Posterior vena cava (tissue), 2 donors: ENCODE measurements around the gene NUDT3. TPM values are rescaled to one million over a fixed set of nuclear protein-coding genes. Genes with fewer than 3 reads are reported as not detected.

Source experiments
- DNase-seq: peaks from one replicate; pipeline ENCODE4 v3.0.0-alpha.2; 2020; ENCODE audit warnings: low spot score
- intact Hi-C, 2 donors: fragments of 100-400 bp; cut with DNase I; formaldehyde crosslinking; loops; one replicate each; pipeline versions ENCODE4 v1.14.1 to v1.14.2; 2022 to 2023
- long read RNA-seq, 2 donors: library from polyadenylated mRNA; unstranded; transcript quantifications; one replicate each; pipeline ENCODE4 v2.0.0, GENCODE V29; 2020 to 2021
- total RNA-seq, 2 donors: library from RNA; stranded (reverse); fragmentation: NEBNext Ultra II Directional; extraction: Animal tissue kit (Norgen Biotek cat#: 25700); gene quantifications; one replicate each; pipeline ENCODE4 v1.2.1, GENCODE V29; 2021
- donor health status: DM: yes; HTN: yes; CAD: no.
- donor health status: DM: yes; HTN: yes; CAD: no.

NUDT3 gene
- 10 to 100 TPM; 41.9 to 49.9 TPM for total RNA-seq
- long read RNA-seq, donor 1, full-length matches to known transcripts: 20 of 40 reads
- long read RNA-seq, donor 1, partial matches to known transcripts: 0 of 40 reads
- long read RNA-seq, donor 1, other reads (novel, unspliced or antisense): 20 of 40 reads
- long read RNA-seq, donor 2, full-length matches to known transcripts: 3 of 23 reads
- long read RNA-seq, donor 2, partial matches to known transcripts: 0 of 23 reads
- long read RNA-seq, donor 2, other reads (novel, unspliced or antisense): 20 of 23 reads

DNA sequence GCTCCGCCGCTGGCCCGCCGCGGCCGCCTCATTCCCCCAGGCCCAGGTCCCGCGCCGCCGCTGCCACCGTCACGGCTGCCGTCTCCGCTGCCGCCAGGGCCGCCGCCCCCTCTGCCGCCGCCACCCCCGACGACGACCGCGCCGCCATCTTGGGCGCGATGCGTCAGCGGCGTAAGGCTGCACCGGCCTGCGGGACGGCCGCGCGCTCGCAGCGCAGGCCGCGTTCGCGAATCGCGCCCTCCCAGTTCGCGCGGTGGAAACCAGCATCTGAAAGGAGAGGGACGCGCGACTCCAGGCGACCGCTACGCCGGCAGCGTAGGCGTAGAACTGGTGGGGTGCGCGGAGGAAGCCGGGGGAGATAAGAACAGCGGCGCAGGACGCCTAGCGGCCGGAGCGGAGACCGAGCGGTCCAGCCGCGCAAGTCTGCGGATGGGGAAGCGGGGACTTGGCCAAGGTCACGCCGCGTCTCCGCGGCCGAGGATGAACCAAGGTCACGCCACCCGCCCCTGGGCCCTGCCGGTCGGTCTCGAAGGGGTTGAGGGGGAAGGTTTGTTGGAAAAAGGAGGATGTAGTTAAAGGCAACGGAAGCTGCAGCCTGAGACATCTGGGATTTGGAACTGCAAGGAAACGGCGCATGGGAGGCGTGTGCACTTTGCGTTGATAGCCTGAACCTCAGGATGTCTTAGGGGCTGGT lies at the start of gene NUDT3:
Gene NUDT3, minus strand, starts transcription at position 173 of the 694 bp plus-strand sequence. CDS start 307 bp downstream, outside the sequence.
- peak; percentile 99 for DNase-seq
- intact Hi-C loops: no loop called here

DNA sequence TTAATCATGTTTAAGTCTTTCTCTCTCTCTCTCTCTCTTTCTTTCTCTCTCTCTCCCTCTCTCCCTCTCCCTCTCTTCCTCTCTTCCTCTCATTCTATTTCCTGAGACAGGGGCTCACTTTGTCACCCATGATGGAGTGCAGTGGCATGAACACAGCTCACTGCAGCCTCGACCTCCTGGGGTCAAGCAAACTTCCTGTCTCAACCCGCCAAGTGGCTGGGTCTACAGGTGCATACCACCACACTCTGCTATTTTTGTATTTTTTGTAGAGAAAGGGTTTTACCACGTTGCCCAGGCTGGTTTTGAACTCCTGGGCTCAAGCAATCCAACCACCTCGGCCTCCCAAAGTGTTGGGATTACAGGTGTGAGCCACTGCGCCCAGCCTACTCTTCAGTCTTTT lies 49.1 kb upstream of the NUDT3 start:
- DNase-seq: no peak
- intact Hi-C loops: no loop called here

DNA sequence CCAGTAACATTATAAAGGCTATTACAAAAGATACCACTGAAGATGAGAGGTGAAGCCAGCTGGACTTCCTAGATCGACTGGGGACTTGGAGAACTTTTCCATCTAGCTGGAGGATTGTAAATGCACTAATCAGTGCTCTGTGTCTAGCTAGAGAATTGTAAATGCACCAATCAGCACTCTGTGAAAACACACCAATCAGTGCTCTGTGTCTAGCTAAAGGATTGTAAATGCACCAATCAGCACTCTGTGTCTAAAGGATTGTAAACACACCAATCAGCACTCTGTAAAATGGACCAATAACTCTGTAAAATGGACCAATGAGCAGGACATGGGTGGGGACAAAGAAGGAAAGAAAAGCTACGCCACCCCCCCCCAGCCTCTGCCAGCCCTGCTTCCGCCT lies 47.0 kb upstream of the NUDT3 start:
- DNase-seq: no peak
- intact Hi-C loops: no loop called here

DNA sequence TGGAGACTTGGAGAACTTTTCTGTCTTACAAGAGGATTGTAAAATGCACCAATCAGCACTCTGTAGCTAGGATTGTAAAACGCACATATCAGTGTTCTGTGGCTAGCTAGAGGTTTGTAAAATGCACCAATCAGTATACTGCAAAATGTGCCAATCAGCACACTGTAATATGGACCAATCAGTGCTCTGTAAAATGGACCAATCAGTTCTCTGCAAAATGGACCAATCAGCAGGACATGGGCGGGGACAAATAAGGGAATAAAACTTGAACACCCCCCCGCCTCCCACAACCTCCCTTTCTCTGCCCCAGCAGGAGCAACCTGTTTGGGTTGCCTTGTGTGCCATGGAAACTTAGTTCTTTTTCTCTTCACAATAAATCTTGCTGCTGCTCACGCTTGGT lies 46.2 kb upstream of the NUDT3 start:
- intact Hi-C loops: no loop called here
- DNase-seq: no peak

DNA sequence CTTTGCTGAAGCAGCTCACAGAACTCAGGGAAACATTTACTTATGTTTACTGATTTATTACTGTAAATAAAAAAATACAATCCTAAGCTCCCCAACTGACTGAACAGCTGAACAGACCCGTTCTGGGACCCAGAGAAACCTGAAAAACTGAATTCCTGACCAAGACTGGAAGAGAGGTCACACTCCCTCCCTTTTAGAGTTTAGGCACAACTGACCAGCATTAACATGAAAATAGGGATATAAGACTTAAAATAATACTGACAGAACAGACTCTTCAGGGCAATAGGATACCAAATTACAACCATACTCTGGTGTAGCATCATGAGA lies 45.1 kb upstream of the NUDT3 start:
- intact Hi-C loops: no loop called here
- DNase-seq: no peak

DNA sequence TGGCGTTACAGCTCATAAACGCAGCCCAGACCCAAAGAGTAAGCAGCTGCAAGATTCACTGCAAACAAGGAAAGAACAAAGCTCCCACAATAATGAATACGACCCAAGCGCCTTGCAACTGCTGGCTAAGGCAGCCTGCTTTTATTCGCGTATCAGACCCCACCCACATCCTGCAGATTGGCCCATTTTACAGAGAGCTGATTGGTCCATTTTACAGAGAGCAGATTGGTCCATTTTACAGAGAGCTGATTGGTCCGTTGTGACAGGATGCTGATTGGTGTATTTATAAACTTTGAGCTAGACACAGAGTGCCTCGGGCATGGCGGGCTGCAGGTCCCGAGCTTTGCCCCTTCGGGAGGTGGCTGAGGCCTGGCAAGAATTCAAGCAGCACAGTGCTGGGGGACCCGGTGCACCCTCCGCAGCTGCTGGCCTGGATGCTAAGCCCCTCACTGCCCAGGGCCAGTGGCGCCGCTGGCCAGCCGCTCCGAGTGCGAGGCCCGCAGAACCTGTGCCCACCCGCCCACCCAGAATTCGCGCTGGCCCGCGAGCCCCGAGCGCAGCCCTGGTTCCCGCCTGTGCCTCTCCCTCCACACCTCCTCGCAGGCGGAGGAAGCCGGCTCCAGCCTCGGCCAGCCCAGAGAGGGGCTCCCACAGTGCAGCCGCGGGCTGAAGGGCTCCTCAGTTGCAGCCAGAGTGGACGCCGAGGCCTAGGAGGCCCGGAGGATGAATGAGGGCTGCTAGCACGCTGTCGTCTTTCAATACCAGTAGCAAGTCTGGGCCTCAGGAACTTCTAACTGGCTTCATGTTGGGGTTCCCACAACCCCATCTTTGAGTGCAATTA lies 44.6 kb upstream of the NUDT3 start:
- DNase-seq: no peak
- intact Hi-C loops: no loop called here

DNA sequence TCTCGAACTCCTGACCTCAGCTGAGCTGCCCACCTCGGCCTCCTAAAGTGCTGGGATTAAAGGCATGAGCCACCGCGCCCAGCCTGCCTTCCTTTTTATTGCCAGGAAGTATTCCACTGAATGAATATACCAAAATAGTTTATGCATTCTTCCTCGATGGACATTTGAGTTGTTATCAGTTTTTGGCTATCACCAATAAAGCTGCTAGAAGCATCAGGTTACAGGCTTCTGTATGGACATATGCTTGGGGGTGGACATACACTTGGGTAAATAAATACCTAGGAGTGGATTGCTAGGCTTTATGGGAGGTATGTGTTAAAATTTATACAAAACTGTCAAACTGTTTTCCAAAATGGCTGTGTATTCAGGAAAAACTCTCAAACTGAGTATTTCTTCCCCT lies 43.4 kb upstream of the NUDT3 start:
- intact Hi-C loops: no loop called here
- DNase-seq: no peak

DNA sequence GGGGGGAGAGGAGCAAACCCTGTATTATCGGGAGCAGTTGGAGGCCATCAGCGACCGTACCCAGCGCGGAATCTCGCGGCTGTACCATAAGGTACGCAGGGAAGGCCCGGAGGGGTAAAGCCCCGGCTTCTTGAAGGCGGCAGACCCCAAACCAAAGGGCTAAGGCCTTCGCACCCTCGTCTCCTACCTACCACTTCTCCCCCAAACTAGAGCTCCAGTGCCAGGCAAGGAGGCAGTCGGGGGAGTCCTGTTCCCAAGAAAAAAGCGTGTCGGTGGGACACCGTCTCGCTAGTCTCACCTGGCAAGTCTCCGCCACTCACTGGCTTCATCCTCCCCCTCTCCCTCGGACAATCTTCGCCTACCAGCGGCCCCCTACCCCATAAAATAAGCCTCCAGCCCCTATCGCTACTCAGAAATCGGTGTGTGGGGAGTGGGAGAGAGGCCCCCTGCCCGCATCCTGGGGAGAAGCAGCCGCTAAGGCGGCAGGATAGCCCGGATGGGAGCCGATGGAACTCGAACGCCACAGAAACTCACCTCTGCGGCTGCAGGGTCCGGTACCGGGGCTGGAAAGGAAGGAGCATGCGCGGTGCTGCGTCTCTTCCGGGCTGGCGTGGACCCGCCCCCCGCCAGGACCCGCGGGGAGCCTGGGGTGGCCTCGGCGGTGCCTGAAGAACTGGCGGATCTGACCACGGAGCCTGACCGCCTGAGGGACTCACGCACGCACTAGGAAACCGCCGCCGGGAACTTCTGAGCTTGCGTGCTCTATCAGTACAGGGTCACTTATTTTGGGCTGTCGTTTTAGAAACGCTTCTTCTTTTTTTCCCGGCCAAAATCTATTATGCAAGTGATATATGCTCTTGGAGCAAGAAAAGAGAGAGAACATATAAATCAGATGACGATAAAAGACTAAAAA lies 33.3 kb upstream of the NUDT3 start, which contains the start of gene RPS10:
Gene RPS10, minus strand, starts transcription at position 572 of the 913 bp plus-strand sequence. CDS start 848 bp downstream, outside the sequence.
- DNase-seq: peak; percentile 98
- intact Hi-C loops: no loop called here

DNA sequence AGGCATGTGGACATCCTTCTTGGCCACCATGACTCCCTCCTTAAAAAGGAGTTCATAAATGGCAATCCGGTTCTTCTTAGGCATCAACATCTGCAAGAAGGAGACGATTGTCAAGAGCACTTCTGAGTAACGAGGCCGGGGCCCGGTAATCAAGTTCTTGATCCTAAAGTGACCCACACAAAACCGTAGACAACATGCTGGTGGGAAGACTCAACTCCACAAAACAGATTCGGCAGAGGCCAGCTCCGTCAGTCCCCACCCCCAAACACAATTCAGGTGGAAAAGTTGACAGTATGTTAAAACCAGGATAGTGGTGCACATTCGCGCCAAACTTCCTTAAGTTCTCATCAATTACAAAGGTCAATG lies 32.6 kb upstream of the NUDT3 start:
- intact Hi-C loops: no loop called here
- DNase-seq: no peak

DNA sequence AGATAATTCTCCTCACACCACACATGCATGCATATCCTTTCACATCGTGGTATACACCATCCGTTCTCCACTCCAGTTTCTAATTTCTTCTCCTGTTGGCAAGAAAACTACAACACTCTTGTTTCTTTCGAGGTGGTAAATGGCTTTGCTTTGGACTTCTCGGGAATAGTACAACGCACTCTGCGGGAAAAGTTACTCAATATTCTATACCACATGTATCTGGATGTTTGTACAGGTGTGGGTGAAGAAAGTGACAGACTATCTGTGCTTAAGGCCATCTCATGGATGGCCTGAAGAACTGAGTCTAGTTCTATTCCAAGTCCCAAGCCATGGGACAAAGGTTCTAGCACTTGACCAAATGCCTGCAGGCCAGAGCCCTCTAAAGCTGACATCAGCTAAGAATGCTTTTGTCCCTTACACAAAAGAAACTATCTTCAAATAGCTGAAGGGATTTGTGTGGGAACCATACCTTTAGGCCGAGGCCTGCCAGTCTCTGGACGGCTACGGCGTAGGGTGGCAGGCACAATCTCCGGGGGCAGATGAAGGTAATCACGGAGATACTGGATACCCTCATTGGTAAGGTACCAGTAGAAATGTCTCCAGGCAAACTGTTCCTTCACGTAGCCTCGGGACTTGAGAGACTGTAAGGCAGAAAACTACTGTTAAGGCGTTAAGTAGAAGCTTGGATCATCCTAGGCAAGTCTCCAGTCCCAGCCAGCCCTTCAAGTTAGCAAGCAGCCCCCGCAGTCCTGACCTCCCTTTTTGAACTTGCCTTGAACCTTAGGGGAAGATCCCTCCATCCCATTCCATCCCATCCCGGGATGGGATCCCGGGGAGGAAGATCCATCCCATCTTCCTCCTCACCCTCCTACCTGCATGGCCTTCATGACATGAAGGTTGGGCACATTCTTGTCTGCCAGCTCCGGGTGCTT lies 32.0 kb upstream of the NUDT3 start:
- intact Hi-C loops: no loop called here

DNA sequence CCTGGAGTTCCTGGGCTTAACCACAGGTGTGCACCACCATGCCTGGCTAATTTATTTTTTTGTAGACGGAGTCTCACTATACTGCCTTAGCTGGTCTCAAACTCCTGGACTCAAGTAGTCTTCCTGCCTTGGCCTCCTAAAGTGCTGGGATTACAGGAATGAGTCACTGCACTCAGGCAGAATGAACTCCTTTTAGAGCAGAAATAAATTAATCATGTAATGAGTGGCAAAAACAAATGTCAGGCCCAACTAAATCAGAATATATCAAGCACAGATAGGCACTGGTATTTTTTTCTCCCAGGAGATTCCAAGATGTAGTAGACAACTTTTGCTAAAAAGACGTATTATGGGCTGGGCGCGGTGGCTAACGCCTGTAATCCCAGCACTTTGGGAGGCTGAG lies 30.8 kb upstream of the NUDT3 start:
- intact Hi-C loops: no loop called here
- no peak for DNase-seq

More for the DNA sequence above, 32.0 kb upstream of the NUDT3 start:
- no peak for DNase-seq

DNA sequence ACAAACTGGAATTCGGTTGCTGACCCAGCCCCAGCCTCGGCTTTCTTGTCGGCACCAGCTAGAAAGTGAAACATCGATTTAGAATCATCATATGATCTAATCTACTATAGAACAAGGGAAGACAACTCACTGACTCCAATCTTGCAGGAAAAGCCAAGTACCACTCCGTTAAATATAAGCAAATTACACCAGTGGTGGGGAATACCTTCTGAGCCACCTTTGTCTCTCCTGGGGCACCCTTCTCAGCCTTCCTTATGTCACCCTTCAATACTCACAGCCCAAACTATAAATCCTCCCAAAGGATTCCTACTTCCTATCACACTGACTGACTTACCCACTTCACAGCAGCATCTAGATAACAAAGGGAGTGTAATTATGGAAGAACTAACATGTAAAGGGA lies 25.9 kb upstream of the NUDT3 start:
- peak; percentile 5 for DNase-seq
- intact Hi-C loops: loop anchor here in 1 of 2 donors (5.0 kb wide), 1 partner anchor 221 kb away; no protein-coding TSS in a partner anchor

DNA sequence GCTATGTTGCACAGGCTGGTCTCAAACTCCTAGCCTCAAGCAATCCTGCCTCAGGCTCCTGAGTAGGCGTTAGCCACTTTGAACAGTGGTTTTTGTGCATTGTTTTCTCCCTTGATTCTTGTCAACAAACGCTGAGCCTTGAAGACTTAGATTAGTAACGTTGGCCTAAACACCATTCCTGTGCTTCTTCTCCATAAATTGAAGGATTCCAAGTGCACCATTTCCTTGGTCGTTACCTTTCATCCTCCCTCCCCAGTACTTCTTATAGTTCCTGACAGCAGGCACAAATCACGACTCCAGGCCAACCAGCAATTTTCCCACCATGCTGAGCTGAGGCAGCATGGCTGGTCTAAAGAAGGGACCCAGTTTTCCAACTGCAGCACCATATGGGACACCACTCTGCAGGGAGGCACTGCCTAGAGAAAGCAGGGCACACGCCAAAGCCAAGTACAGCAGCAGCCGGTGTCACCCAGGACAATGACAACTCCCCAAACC lies 24.5 kb upstream of the NUDT3 start:
- peak; percentile 70 for DNase-seq
- intact Hi-C loops: loop anchor here (2.0 to 5.0 kb wide), 2 partner anchors 220 to 222 kb away; no protein-coding TSS in a partner anchor

DNA sequence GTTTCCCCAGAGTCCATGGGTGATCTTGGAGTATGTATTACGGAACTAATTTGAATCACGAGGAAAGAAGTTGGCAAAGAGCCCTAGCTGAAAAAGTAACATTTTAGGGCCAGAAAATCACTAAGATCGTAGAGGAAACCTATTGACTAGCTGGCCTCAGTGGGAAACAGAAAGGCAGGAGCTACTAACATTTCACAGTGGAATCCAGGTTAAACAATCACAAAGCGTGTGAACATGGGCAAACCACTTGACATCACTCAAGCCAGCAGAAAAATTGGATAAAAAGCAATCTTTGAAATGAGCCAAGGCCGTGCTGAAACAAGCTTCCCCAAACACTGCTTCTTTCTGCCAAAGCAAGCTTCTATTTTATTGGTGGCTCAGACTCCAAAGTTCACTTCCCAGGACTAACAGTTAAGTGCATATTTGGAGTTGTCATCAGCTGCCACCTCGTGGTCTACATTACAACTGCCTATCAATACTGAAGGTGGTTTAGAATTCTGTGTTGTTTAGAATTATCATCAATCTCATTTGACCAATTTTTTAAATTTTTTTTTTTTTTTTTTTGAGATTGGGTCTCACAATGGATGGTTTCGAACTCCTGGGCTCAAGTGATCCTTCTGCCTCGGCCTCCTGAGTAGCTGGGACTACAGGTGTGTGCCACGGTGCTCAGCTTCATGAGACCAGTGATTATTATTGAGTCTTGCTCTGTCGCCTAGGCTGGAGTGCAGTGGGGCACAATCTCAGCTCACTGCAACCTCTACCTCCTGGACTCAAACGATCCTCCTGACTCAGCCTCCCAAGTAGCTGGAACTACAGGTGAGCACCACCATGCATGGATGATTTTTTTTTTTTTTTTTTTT lies 22.8 kb upstream of the NUDT3 start:
- DNase-seq: peak; percentile 54
- intact Hi-C loops: loop anchor here (5.0 kb wide), 2 partner anchors 168 to 218 kb away; partner anchors contain the start of gene SMIM29 (in 1 of the 2)

DNA sequence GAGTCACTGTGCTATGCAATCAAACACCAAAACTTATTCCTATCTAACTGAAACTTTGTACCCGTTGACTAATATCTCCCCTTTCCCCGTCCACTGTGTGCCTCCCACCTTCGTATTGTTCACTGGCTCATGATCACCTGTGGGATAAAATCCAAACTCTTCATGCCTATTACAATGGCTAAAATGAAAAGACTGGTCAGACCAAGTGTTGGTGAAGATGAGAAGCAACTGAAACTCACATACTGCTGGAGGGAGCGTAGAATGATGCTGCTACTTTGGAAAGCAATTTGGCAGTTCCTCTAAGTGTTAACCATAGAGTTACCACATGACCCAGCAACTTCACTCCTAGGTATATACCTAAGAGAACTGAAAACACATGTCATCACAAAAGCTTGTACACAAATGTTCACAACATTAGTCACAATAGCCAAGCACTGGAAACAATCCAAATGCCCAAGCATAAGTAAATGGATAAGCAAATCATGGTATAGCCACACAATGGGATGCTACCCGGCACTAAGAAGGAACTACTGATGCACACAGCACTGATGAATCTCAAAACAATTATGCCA lies 20.3 kb upstream of the NUDT3 start:
- no peak for DNase-seq
- intact Hi-C loops: loop anchor here in 1 of 2 donors (5.0 kb wide), 1 partner anchor 165 kb away; the partner anchor contains the start of gene SMIM29

DNA sequence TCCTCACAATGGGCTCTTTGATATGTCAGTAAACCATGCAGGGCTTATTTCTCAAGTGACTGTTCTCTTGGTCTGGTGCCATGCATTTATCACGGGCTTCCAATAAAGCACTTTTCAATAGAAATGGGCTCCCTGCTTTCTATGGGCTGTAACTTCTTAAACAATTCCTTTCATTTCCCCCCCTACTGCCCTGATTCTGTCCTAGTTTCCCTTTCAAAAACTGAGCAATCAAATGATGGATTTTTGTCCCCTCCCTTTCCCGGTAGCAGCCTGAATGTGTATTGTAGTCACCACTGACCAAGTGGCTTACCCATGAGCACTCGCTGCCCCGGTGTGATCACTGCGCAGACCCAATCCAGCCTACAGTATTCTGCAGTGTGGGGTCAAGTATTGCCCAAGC lies 19.5 kb upstream of the NUDT3 start:
- intact Hi-C loops: loop anchor here in 1 of 2 donors (5.0 kb wide), 1 partner anchor 165 kb away; the partner anchor contains the start of gene SMIM29
- DNase-seq: peak; percentile 18
